ENCODE measurements around the gene TTC39C.

DNA sequence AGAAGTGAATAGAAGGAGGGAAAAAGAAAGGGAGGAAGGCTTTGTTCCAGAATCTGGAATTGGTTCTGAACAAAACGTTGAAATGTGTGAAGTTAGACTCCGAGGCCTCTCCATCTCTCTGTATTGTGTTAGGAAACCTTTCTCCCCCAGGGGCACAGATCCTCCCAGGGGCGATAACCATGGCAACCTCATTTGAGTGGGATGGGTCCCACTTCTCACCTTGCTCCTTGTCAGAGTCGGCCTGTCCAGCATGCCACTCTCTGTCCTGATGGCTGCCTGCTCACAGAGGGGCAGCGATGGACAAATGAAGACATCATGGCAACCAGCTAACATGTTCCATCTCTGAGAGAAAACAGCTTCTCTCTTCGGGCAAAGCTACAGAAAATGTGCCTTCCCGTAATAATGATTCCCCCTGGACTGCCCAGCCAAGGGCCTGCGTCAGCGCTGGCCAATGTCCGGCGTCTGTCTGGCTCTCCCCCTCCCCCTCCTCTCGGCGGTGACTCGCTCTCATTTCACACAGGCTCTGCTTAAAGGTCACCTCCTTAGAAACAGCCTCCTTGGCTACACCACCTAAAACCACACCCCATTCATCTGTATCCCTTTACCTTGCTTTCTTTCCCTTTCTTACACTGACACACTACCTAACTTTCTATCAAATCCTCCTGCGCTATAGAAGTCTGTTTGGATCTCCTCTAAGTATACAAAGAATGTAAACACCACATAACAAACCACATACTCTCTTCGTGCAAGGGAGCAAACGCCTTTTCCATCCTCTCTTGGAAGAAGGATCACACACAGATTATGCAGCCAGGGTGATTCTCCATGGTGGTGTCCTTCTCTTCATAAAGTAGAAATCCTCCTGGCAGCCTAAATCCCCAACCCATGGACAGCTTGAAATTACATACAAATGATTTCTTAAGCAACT is 32.1 kb upstream of the TTC39C start:
- TF ChIP-seq POLR2A (IDR thresholded peaks at IDR 0.05) = no peak
- TF ChIP-seq, protein P1, sequence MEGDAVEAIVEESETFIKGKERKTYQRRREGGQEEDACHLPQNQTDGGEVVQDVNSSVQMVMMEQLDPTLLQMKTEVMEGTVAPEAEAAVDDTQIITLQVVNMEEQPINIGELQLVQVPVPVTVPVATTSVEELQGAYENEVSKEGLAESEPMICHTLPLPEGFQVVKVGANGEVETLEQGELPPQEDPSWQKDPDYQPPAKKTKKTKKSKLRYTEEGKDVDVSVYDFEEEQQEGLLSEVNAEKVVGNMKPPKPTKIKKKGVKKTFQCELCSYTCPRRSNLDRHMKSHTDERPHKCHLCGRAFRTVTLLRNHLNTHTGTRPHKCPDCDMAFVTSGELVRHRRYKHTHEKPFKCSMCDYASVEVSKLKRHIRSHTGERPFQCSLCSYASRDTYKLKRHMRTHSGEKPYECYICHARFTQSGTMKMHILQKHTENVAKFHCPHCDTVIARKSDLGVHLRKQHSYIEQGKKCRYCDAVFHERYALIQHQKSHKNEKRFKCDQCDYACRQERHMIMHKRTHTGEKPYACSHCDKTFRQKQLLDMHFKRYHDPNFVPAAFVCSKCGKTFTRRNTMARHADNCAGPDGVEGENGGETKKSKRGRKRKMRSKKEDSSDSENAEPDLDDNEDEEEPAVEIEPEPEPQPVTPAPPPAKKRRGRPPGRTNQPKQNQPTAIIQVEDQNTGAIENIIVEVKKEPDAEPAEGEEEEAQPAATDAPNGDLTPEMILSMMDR (IDR thresholded peaks at IDR 0.05) = no peak

Data from thyroid gland (tissue), 4 donors.